Activated CD4-positive, alpha-beta T cell treated with anti-CD3 and anti-CD28 coated beads, Interleukin-2, Interleukin-4, amounts not matched to agents 100 ng/mL and 50 ng/mL, durations not matched to agents 16 hours and 8 hours (primary cell): ENCODE data around the gene RNASE4.
A peak's percentile ranks its signal among the peaks of the same experiment; 100 is the strongest.

ENCODE experiments used
- DNase-seq: peaks from one replicate; pipeline ENCODE4 v3.0.0-alpha.2; 2020; ENCODE audit warnings: low spot score

The RNASE4 gene

DNA sequence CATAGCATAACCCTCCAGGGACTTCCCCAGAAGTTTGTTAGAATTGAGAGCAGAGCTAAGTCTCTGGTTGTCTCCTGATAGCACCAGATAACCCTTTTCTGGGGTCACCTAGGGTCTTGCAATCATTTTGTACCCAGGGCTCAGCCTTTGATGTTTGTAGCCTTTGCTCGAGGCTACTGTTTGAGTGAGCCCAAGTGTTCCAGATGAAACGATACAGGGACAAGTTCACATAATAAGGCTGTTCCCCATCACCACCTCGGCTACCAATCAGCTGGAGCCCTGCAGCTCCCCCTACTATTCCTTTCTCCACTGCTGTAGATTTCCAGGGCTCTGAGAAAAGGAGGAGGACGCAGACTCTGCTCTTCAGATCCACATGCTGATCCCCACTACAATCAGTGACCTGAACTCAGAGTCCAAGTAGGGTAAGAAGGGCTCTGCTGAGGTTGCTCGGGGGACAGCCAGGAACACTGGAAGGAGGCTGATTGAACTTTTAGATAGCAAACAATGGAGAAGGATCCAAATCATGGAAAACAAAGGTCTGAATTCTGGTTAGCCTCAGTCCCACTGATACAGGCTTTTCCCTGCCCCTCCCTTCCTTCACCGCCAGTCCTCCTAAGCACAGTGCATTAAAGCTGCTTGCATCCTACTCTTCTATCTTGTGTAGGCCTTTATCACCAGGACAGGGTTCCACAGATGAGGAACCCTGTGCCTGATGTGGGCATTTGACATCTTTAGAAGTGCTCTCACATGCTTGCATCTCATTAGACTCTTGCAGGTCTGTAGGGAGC is 61.4 kb downstream of the RNASE4 start, which contains the start of gene EDDM3A:
Gene EDDM3A (plus strand): TSS at position 317 of the 788 bp plus-strand sequence. CDS start 1,694 bp downstream, outside the sequence.
- DNase-seq: no peak

DNA sequence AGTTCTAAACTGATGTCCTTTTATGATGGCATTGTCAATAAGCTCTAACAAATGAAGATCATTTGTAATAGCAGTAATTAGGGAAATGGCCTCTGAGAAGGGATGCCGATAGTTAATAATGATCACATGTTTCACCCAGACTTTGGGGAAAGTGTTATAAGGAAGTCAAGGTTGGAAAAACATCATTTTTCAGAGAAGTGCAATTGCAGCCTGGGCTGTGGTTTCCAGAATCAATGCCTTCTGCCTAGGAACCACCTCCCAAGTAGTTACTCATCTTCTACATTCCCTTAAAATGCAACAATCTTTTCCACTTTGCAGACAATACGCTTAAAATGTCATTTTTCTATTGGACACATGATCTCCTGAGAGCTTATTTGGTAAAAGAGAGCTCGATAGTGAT is 62.2 kb downstream of the RNASE4 start:
- DNase-seq: no peak

DNA sequence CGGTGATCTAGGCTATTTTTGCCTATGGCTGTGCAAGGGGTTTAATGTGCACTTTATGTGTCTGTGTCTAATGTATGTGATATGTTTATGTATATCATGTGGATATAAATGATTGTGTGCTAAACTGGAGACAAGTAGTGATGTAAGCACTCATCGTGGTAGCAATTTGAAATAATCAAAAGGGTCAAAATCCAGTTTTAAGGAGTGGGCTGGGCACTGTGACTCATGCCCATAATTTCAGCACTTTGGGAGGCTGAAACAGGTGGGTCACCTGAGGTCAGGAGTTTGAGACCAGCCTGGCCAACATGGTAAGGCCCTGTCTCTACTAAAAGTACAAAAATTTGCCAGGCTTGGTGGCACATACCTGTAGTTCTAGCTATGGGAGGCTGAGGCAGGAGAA is 64.1 kb downstream of the RNASE4 start:
- DNase-seq: no peak

DNA sequence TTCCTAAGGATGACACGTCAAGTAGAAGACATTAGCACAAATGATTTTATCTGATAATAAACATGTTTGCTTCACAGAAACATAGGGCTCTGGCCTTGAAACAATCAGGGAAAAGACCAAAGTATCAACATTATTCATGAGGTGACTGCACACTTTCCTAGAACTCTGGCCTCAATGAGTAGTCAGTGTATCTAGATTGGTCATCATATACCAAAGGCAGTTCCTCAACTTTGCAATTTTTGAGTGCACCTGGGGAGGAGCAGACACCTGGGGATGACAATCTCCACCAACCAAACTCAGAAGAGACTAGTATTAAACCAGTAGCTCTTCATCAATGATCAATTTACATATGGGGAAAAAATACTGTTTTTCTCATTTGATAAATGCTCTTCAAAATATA is 65.8 kb downstream of the RNASE4 start:
- peak; percentile 22 for DNase-seq
